A673 (cell line): ENCODE data around the gene TMEM108.

Experiments used
- CTCF ChIP-seq: fragments of 300-800, 200-600 bp; sonication (generic); conservative IDR thresholded peaks from 2 replicates; pipeline ENCODE4 v1.5.1; 2017; ENCODE audit warnings: low read depth, mild to moderate bottlenecking, antibody characterized with exemption, low read length, moderate library complexity, mixed read lengths
- EZH2 ChIP-seq: fragments of 200-600 bp; sonication (generic); IDR thresholded peaks from 2 replicates; pipeline ENCODE4 v1.6.1; 2017; ENCODE audit warnings: borderline replicate concordance, low read depth, mild to moderate bottlenecking, mixed read lengths, antibody characterized with exemption, low read length; ENCODE audit not compliant: poor library complexity, severe bottlenecking

- TF ChIP-seq CTCF (no peak), EZH2 (no peak)
Observed at GRCh38 chr3:133443649-133444422, 405.6 kb downstream of the TMEM108 start.
